ENCODE measurements around the gene ECEL1. TPM values are rescaled to one million over a fixed set of nuclear protein-coding genes. Genes with fewer than 3 reads are reported as not detected.
A peak's percentile ranks its signal among the peaks of the same experiment; 100 is the strongest.
"Not testable (repeated sequence)": the region's sequence is repeated elsewhere in the genome, so short reads cannot be mapped to it uniquely, and the experiment has no call there.

The ECEL1 gene, protein sequence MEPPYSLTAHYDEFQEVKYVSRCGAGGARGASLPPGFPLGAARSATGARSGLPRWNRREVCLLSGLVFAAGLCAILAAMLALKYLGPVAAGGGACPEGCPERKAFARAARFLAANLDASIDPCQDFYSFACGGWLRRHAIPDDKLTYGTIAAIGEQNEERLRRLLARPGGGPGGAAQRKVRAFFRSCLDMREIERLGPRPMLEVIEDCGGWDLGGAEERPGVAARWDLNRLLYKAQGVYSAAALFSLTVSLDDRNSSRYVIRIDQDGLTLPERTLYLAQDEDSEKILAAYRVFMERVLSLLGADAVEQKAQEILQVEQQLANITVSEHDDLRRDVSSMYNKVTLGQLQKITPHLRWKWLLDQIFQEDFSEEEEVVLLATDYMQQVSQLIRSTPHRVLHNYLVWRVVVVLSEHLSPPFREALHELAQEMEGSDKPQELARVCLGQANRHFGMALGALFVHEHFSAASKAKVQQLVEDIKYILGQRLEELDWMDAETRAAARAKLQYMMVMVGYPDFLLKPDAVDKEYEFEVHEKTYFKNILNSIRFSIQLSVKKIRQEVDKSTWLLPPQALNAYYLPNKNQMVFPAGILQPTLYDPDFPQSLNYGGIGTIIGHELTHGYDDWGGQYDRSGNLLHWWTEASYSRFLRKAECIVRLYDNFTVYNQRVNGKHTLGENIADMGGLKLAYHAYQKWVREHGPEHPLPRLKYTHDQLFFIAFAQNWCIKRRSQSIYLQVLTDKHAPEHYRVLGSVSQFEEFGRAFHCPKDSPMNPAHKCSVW
- 1 to 10 TPM in 1 of 4 donors, under 1 TPM in 1, not detected in 2; 0.38 to 1.7 TPM for polyA plus RNA-seq
- long read RNA-seq, donor 1: 0 reads
- long read RNA-seq, donor 2: 0 reads
- long read RNA-seq, donor 3: 0 reads
- long read RNA-seq, donor 4: 0 reads
- long read RNA-seq, donor 5: 0 reads
- long read RNA-seq, donor 6: 0 reads
- long read RNA-seq, donor 7: 0 reads
- long read RNA-seq, donor 8: 0 reads
- long read RNA-seq, donor 9: 0 reads
- long read RNA-seq, donor 10, partial matches to known transcripts: 0 of 1 reads
- long read RNA-seq, donor 10, other reads (novel, unspliced or antisense): 0 of 1 reads

- 2 to 11% (median 2%) methylated on average over 35 to 102 of the region's 102 CpGs for WGBS, 3 donors
- Histone ChIP-seq H3K4me1 (ENCODE audit: control insufficient read depth in 3 of 3, insufficient read depth in 2 of 3, low read depth in 1 of 3, low read length in 2 of 3) (peaks cover 0 to 3% (median 0%) of the 10 kb centered on the region in 3 donors), H3K9me3 (ENCODE audit: control insufficient read depth in 2 of 2, insufficient read depth in 1 of 2, low read depth in 1 of 2, low read length in 1 of 2) (no peaks in the 10 kb centered on the region), H3K36me3 (ENCODE audit: control insufficient read depth in 3 of 3, insufficient read depth in 2 of 3, low read depth in 1 of 3, low read length in 3 of 3) (no peaks in the 10 kb centered on the region), H3K27me3 (ENCODE audit: control insufficient read depth in 3 of 3, insufficient read depth in 3 of 3, low read length in 3 of 3) (peaks cover 23 to 70% (median 29%) of the 10 kb centered on the region in 3 donors), H3K4me3 (ENCODE audit: low read depth in 1 of 3, low read length in 3 of 3) (peak within 1 kb of the TSS in 1 of 3 donors; percentile 23), H3K27ac (ENCODE audit: low read depth in 1 of 3, low read length in 2 of 3) (no peak within 1 kb of the TSS)
- peak in 1 of 2 donors; percentile 49 for DNase-seq
- FAIRE-seq: no peak
These were observed at the start of gene ECEL1 for GRCh38 chr2:232487385-232488096. Gene ECEL1, minus strand, starts transcription at chr2:232487834. Its CDS starts 1,181 bp downstream, at chr2:232486653.

GRCh38 chr2:232537079-232537478 lies 49.4 kb upstream of the ECEL1 start:
- Histone ChIP-seq H3K27ac (ENCODE audit: low read depth in 1 of 3, low read length in 2 of 3) (no peak overlapping the region), H3K9me3 (ENCODE audit: control insufficient read depth in 2 of 2, insufficient read depth in 1 of 2, low read depth in 1 of 2, low read length in 1 of 2) (peaks cover 0 to 6% of the 10 kb centered on the region in 2 donors), H3K36me3 (ENCODE audit: control insufficient read depth in 3 of 3, insufficient read depth in 2 of 3, low read depth in 1 of 3, low read length in 3 of 3) (no peaks in the 10 kb centered on the region), H3K27me3 (ENCODE audit: control insufficient read depth in 3 of 3, insufficient read depth in 3 of 3, low read length in 3 of 3) (peaks cover 0 to 33% (median 3%) of the 10 kb centered on the region in 3 donors), H3K4me1 (ENCODE audit: control insufficient read depth in 3 of 3, insufficient read depth in 2 of 3, low read depth in 1 of 3, low read length in 2 of 3) (no peaks in the 10 kb centered on the region), H3K4me3 (ENCODE audit: low read depth in 1 of 3, low read length in 3 of 3) (no peak overlapping the region)
- FAIRE-seq (no peak), DNase-seq (peak; percentile 20 to 40)
- WGBS, 3 donors: 56 to 62% (median 56%) methylated on average over 5 of the region's 5 CpGs

- DNase-seq (no peak), FAIRE-seq (no peak)
- Histone ChIP-seq H3K36me3 (ENCODE audit: control insufficient read depth in 3 of 3, insufficient read depth in 2 of 3, low read depth in 1 of 3, low read length in 3 of 3) (no peaks in the 10 kb centered on the region), H3K9me3 (ENCODE audit: control insufficient read depth in 2 of 2, insufficient read depth in 1 of 2, low read depth in 1 of 2, low read length in 1 of 2) (peaks cover 0 to 6% of the 10 kb centered on the region in 2 donors), H3K4me3 (ENCODE audit: low read depth in 1 of 3, low read length in 3 of 3) (no peak overlapping the region), H3K27ac (ENCODE audit: low read depth in 1 of 3, low read length in 2 of 3) (no peak overlapping the region), H3K27me3 (ENCODE audit: control insufficient read depth in 3 of 3, insufficient read depth in 3 of 3, low read length in 3 of 3) (peaks cover 0 to 33% (median 3%) of the 10 kb centered on the region in 3 donors), H3K4me1 (ENCODE audit: control insufficient read depth in 3 of 3, insufficient read depth in 2 of 3, low read depth in 1 of 3, low read length in 2 of 3) (no peaks in the 10 kb centered on the region)
- WGBS, 3 donors: 88 to 94% (median 89%) methylated on average over 5 of the region's 5 CpGs
These were observed 48.3 kb upstream of the ECEL1 start for GRCh38 chr2:232535761-232536530.

- Histone ChIP-seq H3K36me3 (ENCODE audit: control insufficient read depth in 3 of 3, insufficient read depth in 2 of 3, low read depth in 1 of 3, low read length in 3 of 3) (no peaks in the 10 kb centered on the region), H3K4me1 (ENCODE audit: control insufficient read depth in 3 of 3, insufficient read depth in 2 of 3, low read depth in 1 of 3, low read length in 2 of 3) (no peaks in the 10 kb centered on the region), H3K27ac (ENCODE audit: low read depth in 1 of 3, low read length in 2 of 3) (no peak overlapping the region), H3K4me3 (ENCODE audit: low read depth in 1 of 3, low read length in 3 of 3) (no peak overlapping the region), H3K9me3 (ENCODE audit: control insufficient read depth in 2 of 2, insufficient read depth in 1 of 2, low read depth in 1 of 2, low read length in 1 of 2) (peaks cover 0 to 6% of the 10 kb centered on the region in 2 donors), H3K27me3 (ENCODE audit: control insufficient read depth in 3 of 3, insufficient read depth in 3 of 3, low read length in 3 of 3) (peaks cover 0 to 35% (median 3%) of the 10 kb centered on the region in 3 donors)
- WGBS, 3 donors: 74 to 80% (median 75%) methylated on average over 12 to 14 of the region's 14 CpGs
- DNase-seq: no peak
- FAIRE-seq: no peak
These were observed 47.5 kb upstream of the ECEL1 start for GRCh38 chr2:232534940-232535651.

GRCh38 chr2:232533944-232534710 lies 46.5 kb upstream of the ECEL1 start:
- H3K4me1 ChIP-seq (ENCODE audit: control insufficient read depth in 3 of 3, insufficient read depth in 2 of 3, low read depth in 1 of 3, low read length in 2 of 3): no peaks in the 10 kb centered on the region
- H3K36me3 ChIP-seq (ENCODE audit: control insufficient read depth in 3 of 3, insufficient read depth in 2 of 3, low read depth in 1 of 3, low read length in 3 of 3): no peaks in the 10 kb centered on the region
- FAIRE-seq: no peak
- peaks cover 0 to 28% (median 3%) of the 10 kb centered on the region in 3 donors for H3K27me3 ChIP-seq (ENCODE audit: control insufficient read depth in 3 of 3, insufficient read depth in 3 of 3, low read length in 3 of 3)
- WGBS, 3 donors: 71 to 81% (median 81%) methylated on average over 12 to 13 of the region's 13 CpGs
- peaks cover 0 to 6% of the 10 kb centered on the region in 2 donors for H3K9me3 ChIP-seq (ENCODE audit: control insufficient read depth in 2 of 2, insufficient read depth in 1 of 2, low read depth in 1 of 2, low read length in 1 of 2)
- H3K27ac ChIP-seq (ENCODE audit: low read depth in 1 of 3, low read length in 2 of 3): no peak overlapping the region
- no peak overlapping the region for H3K4me3 ChIP-seq (ENCODE audit: low read depth in 1 of 3, low read length in 3 of 3)
- no peak for DNase-seq

DNA sequence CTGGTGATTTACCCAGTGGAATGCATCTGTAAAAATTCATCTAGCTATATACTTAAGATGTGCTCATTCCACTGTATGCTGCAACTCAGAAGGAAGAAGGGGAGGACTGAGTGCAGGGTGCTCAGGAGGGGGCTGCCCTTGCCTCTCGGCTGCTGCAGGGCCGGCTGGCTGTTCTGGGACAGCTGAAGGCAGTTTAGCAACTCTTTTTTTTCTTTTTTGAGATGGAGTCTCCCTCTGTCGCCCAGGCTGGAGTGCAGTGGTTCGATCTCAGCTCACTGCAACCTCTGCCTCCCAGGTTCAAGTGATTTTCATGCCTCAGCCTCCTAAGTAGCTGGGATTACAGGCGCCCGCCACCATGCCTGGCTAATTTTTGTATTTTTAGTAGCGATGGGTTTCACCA lies 45.2 kb upstream of the ECEL1 start:
- not testable (repeated sequence) for H3K9me3 ChIP-seq (ENCODE audit: control insufficient read depth in 2 of 2, insufficient read depth in 1 of 2, low read depth in 1 of 2, low read length in 1 of 2); FAIRE-seq; H3K36me3 ChIP-seq (ENCODE audit: control insufficient read depth in 3 of 3, insufficient read depth in 2 of 3, low read depth in 1 of 3, low read length in 3 of 3); H3K4me1 ChIP-seq (ENCODE audit: control insufficient read depth in 3 of 3, insufficient read depth in 2 of 3, low read depth in 1 of 3, low read length in 2 of 3); H3K4me3 ChIP-seq (ENCODE audit: low read depth in 1 of 3, low read length in 3 of 3); DNase-seq; H3K27ac ChIP-seq (ENCODE audit: low read depth in 1 of 3, low read length in 2 of 3)
- H3K27me3 ChIP-seq (ENCODE audit: control insufficient read depth in 3 of 3, insufficient read depth in 3 of 3, low read length in 3 of 3): peaks cover 0 to 19% (median 3%) of the 10 kb centered on the region in 3 donors
- WGBS, 3 donors: 88 to 90% (median 89%) methylated on average over 7 of the region's 7 CpGs
